Limb (tissue), 2 donors: ENCODE measurements around the gene TMED4.
"Not testable (repeated sequence)": the region's sequence is repeated elsewhere in the genome, so short reads cannot be mapped to it uniquely, and the experiment has no call there.

Experiments
- DNase-seq, 2 donors: peaks; one replicate each; pipeline ENCODE4 v3.0.0-alpha.2; 2016; ENCODE audit errors: extremely low spot score in 2 of 2

The TMED4 gene

DNA sequence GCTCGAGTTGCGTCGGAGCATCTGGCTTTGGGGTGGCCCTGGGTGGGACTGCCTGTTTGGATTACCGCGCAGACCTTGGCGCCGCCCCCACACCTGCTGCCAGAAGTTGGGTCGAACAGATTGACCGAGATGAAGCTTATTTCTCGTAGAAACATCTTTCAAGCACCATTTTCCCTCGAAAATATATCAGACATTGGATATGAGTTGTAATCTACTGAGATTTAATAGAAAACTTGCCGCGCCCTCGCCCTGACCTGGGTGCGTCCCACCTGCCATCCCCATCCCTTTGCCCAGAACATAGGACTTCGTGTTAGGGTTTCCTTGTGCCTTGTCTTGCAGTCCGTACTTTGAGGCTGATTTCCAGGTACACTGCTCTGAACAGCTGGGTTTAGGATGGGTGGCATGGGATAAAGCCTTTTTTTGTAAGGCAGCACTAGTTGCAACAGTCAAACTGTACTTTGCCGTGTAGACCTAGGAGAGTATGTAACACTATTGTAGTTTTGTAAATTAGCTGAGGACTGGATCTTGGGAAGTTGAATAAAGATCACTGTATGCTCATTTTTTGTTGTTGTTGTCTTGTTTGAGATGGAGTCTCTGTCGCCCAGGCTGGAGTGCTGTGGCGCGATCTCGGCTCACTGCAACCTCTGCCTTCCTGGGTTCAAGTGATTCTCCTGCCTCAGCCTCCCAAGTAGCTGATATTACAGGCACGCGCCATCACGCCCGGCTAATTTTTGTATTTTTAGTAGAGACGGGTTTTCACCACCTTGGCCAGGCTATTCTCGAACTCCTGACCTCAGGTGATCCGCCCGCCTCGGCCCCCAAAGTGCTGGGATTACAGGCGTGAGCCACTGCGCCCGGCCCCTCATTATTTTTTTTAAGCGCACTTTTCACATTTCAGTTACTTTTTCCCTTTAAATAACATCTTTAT, 25.4 kb upstream of the TMED4 start:
- DNase-seq = no peak

- DNase-seq = peak; percentile 99 to 100
These were observed 24.5 kb upstream of the TMED4 start, which contains the start of gene OGDH for GRCh38 chr7:44606341-44607140. OGDH (plus strand) TSS chr7:44606627; CDS start chr7:44624344, 17,717 bp downstream.

GRCh38 chr7:44604941-44605340, 22.9 kb upstream of the TMED4 start:
- DNase-seq = no peak

- DNase-seq = no peak
These were observed 21.2 kb upstream of the TMED4 start for GRCh38 chr7:44603193-44603592.

GRCh38 chr7:44602576-44602910, 20.5 kb upstream of the TMED4 start:
- DNase-seq = no peak

- no peak for DNase-seq
These were observed 17.2 kb upstream of the TMED4 start for GRCh38 chr7:44599222-44599621.

DNA sequence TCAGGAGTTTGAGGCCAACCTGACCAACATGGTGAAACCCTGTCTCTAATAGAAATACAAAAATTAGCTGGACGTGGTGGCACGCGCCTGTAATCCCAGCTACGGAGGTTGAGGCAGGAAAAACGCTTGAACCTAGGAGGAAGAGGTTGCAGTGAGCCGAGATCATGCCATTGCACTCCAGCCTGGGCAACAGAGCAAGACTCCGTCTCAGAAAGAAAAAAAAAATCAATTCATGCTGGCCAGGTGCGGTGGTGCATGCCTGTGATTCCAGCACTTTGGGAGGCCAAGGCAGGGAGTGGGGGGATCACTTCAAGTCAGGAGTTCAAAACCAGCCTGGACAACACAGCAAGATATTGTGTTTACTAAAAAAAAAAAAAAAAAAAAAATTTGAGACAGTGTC, 15.2 kb upstream of the TMED4 start:
- not testable (repeated sequence) for DNase-seq

DNA sequence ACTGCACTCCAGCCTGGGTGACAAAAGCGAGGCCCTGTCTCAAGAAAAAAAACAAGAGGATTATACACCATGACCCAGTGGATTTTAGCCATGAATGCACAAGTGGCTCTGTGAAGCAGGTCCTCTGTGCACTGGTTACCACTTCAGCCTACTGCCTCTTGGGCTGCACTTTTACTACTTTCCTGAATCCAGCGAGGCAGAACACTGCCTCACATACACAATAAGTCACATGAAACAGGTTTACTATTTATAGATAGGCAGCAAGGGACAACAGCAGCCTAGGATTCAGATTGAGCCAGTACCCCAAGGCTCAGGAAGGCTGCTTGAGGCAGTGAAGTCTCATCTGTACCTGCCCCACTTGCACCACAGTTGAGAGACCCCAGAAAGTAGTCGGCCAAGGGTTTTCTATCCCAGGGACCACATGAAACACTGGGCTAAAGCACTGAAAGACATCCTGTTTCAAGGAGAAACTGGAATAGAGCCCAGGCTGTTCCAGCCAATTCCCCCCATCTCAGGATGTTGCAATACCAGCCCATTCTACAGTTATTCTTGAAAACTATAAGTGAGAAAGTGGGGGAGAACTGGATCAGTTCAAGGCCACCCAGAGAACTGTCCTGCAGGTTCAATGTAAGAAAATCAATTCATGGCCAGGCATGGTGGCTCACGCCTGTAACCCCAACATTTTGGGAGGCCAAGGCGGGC, 14.1 kb upstream of the TMED4 start:
- DNase-seq = no peak

DNA sequence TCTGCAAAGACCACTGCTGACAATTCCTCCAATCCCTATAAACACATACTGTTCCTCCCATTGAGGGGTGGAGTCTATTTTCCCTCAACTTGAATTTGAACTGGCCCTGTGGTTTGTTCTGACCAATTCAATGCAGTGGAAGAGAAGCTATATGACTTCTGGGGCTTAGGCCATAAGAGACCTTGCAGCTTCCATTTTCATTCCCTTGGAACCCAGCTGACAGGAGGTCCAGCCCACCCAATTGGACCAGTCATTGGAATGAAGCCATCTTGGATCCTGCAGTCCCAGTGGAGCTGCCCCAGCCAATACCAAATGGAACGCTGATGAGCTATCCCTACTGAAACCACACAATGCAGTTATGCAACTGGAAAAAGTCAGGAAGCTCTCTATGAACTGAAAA, 8.9 kb upstream of the TMED4 start:
- DNase-seq = no peak

DNA sequence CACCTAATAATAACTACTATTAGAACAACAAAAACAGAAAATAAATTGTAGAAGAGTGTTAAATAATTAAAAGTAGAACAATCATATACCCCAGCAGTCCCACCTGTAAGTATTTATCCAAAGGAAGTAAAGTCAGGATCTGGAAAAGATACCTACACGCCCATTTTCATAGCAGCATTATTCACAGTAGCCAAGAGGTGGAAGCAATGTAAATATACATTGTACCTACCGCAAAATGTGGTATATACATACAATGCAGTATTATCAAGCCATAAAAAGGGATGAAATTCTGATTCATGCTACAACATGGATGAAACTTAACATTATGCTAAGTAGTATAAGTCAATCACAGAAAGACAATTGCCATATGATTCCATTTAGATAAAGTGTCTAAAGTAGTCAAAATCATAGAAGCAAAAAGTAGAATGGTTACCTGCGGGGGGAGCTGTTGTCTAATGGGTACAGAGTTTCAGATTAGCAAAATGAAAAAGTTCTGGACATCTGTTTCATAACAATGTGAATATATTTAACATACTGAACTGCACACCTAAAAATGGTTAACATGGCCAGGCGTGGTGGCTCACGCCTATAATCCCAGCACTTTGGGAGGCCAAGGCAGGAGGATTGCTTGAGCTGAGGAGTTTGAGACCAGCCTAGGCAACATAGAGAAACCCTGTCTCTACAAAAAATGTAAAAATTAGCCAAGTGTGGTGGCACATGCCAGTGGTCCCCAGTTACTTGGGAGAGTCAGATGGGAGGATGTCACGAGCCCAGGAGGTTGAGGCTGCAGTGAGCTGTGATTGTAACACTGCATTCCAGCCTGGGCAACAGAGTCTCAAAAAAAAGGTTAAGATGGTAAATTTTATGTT, 6.0 kb upstream of the TMED4 start:
- peak; percentile 55 to 70 for DNase-seq

GRCh38 chr7:44583146-44583865, 1.3 kb upstream of the TMED4 start:
- no peak for DNase-seq

- no peak for DNase-seq
These were observed 819 bp downstream of the TMED4 start for GRCh38 chr7:44580945-44581878.

- no peak for DNase-seq
These were observed 5.8 kb downstream of the TMED4 start for GRCh38 chr7:44576228-44576627.

DNA sequence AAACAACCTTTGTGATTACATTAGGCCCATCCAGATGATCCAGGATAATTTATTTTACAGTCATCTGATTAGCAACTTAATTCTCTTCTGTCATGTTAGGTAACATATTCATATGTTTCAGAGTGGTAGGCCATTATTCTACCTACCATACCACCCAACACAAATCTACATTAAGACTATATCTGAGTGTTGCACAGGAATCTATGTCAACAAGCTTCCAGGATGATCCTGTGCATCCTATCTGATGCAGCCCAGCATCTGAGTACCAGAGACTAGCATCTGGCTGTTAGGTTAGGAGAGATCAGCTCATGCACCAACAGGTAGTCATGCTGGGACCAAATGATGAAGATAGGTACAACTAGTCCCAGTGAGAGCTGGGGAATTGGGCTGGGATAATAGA, 7.0 kb downstream of the TMED4 start:
- no peak for DNase-seq

DNA sequence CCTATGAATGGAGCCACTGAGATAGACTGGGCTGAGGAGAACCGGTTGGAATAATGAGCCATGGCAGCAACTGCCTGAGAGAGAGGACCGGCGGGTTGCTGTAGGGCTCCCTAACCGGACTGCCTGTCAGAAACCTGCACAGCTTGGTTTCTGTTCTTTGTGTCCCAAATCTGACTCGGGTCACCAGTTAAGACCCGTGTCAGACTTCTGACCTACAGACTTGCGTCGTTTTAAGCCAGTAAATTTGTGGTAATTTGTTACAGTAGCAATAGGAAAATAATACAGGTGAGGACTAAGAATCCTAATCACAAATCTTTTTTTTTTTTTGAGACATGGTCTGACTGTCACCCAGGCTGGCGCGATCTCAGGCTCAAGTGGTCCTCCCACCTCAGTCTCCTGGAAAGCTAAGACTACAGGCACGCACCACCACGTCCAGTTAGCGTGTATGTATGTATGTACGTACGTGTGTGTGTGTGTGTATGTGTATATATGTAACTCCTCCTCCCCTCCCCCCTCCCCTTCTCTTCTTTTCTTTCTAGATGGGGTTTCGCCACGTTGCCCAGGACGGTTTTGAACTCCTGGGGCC, 7.7 kb downstream of the TMED4 start:
- no peak for DNase-seq

DNA sequence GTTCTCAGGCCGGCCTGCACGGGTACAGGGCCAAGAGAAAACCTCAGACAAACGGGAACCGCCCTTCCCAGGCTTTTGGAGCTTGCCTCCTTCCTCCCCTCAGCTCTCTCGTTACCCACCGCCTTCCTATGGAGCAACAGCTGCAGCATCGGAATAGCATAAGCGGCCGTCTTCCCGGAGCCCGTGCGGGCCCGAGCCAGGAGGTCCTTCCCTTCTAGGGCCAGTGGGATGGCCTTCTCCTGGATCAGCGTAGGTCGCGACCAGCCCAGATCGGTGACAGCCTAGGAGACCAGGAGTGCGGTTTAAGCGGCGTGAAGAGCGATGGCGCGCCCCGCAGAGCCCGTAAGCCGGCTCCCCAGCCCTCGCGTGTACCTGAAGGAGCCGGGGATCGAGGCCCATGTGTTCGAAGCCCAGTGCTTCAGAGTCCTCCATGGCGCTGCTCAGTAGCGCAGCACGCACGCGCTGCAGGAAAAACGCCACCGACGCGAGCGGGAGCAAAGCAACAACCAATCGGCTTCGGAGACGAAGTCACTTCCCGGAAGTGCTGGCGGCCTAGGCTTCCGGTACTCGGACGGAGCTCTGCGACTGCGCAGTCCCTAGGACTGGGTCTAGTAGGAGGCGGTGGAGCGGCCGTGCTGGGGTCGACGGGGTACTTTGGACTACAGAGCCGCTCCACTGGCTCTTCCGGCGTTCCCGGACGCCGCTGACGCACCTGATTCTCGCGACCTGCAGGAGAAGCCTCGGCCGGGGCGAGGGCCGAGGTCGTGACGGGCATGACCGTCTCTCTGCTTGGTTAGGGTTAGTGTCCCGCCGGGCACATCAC, 8.4 kb downstream of the TMED4 start, which contains the start of gene DDX56:
Gene DDX56, minus strand, starts transcription at position 445 of the 823 bp plus-strand sequence. Its CDS starts 13 bp downstream, at position 432.
- DNase-seq = peak; percentile 93 to 95

GRCh38 chr7:44572771-44573170, 9.3 kb downstream of the TMED4 start:
- no peak for DNase-seq

DNA sequence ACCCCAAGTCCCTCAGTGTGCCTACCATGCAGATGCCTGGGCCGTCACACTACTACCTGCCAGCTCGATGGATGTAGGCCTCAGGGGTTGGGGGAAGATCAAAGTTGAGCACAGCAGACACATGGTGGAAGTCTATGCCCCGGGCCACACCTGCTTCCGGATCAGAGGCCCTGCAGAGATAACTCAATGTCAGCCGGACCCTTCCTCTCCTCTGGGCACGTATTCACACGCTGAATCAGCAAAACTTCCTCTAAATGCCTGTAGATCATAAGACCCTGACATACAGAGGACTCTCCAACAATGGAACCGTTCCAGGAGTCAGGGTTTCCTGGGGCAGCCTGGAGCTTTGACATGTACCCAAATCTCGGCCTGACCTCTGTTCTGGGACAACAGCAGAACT, 12.1 kb downstream of the TMED4 start:
- DNase-seq = no peak
